ENCODE results near the gene CD83. TPM values are rescaled to one million over a fixed set of nuclear protein-coding genes. Genes with fewer than 3 reads are reported as not detected.

CD83 gene
- total RNA-seq, 2 donors from 2014 or later = 19.9 to 26.6 TPM

GRCh38 chr6:14132244-14132920 is 14.8 kb downstream of the CD83 start:
- peaks cover 0 to 2% of the 10 kb centered on the region in 2 donors for H3K9me3 Mint-ChIP-seq
- H3K4me3 Mint-ChIP-seq = no peak overlapping the region
- DNase-seq (no peak), ATAC-seq (replicated peaks in 1 of 2) (no peak)
- peaks cover 28% of the 10 kb centered on the region for H3K4me1 Mint-ChIP-seq (ENCODE audit: low read depth)
- H3K27me3 Mint-ChIP-seq (ENCODE audit: low read depth) = no peaks in the 10 kb centered on the region
- no peak overlapping the region for H3K27ac Mint-ChIP-seq
- peaks cover 7 to 47% of the 10 kb centered on the region in 2 donors for H3K36me3 Mint-ChIP-seq (ENCODE audit: insufficient read depth in 2 of 2)

GRCh38 chr6:14132921-14133275 is 15.3 kb downstream of the CD83 start:
- no peak overlapping the region for H3K4me3 Mint-ChIP-seq
- H3K27me3 Mint-ChIP-seq (ENCODE audit: low read depth) = no peaks in the 10 kb centered on the region
- peaks cover 23% of the 10 kb centered on the region for H3K4me1 Mint-ChIP-seq (ENCODE audit: low read depth)
- DNase-seq = no peak
- H3K9me3 Mint-ChIP-seq = peaks cover 0 to 2% of the 10 kb centered on the region in 2 donors
- peaks cover 7 to 47% of the 10 kb centered on the region in 2 donors for H3K36me3 Mint-ChIP-seq (ENCODE audit: insufficient read depth in 2 of 2)
- H3K27ac Mint-ChIP-seq = no peak overlapping the region
- ATAC-seq (replicated peaks in 1 of 2) = no peak

GRCh38 chr6:14134211-14134910 is 16.8 kb downstream of the CD83 start:
- ATAC-seq (replicated peaks in 1 of 2) = no peak
- Mint-ChIP-seq H3K27ac (no peak overlapping the region), H3K4me1 (ENCODE audit: low read depth) (peaks cover 8% of the 10 kb centered on the region), H3K27me3 (ENCODE audit: low read depth) (no peaks in the 10 kb centered on the region), H3K36me3 (ENCODE audit: insufficient read depth in 2 of 2) (peaks cover 7 to 44% of the 10 kb centered on the region in 2 donors), H3K9me3 (peaks cover 0 to 2% of the 10 kb centered on the region in 2 donors), H3K4me3 (no peak overlapping the region)
- no peak for DNase-seq

- no peak overlapping the region for H3K27ac Mint-ChIP-seq
- peaks cover 0 to 2% of the 10 kb centered on the region in 2 donors for H3K9me3 Mint-ChIP-seq
- H3K4me1 Mint-ChIP-seq (ENCODE audit: low read depth) = no peaks in the 10 kb centered on the region
- peaks cover 7 to 33% of the 10 kb centered on the region in 2 donors for H3K36me3 Mint-ChIP-seq (ENCODE audit: insufficient read depth in 2 of 2)
- DNase-seq (no peak), ATAC-seq (replicated peaks in 1 of 2) (no peak)
- no peak overlapping the region for H3K4me3 Mint-ChIP-seq
- H3K27me3 Mint-ChIP-seq (ENCODE audit: low read depth) = no peaks in the 10 kb centered on the region
Measured at GRCh38 chr6:14135893-14136539, 18.4 kb downstream of the CD83 start.

- Mint-ChIP-seq H3K4me3 (no peak overlapping the region), H3K27me3 (ENCODE audit: low read depth) (no peaks in the 10 kb centered on the region), H3K36me3 (ENCODE audit: insufficient read depth in 2 of 2) (peaks cover 6 to 19% of the 10 kb centered on the region in 2 donors), H3K4me1 (ENCODE audit: low read depth) (no peaks in the 10 kb centered on the region), H3K27ac (no peak overlapping the region), H3K9me3 (peaks cover 0 to under 1% of the 10 kb centered on the region in 2 donors)
- no peak for ATAC-seq (replicated peaks in 1 of 2)
- DNase-seq = no peak
Measured at GRCh38 chr6:14138701-14139215, 21.2 kb downstream of the CD83 start.

- no peak overlapping the region for H3K4me3 Mint-ChIP-seq
- no peak overlapping the region for H3K27ac Mint-ChIP-seq
- no peak for DNase-seq
- H3K9me3 Mint-ChIP-seq = no peaks in the 10 kb centered on the region
- no peak for ATAC-seq (replicated peaks in 1 of 2)
- peaks cover 8% of the 10 kb centered on the region for H3K4me1 Mint-ChIP-seq (ENCODE audit: low read depth)
- H3K27me3 Mint-ChIP-seq (ENCODE audit: low read depth) = no peaks in the 10 kb centered on the region
- H3K36me3 Mint-ChIP-seq (ENCODE audit: insufficient read depth in 2 of 2) = no peaks in the 10 kb centered on the region
Measured at GRCh38 chr6:14141351-14142062, 23.9 kb downstream of the CD83 start.

- Mint-ChIP-seq H3K4me3 (no peak overlapping the region), H3K4me1 (ENCODE audit: low read depth) (peaks cover 8% of the 10 kb centered on the region), H3K9me3 (no peaks in the 10 kb centered on the region), H3K27ac (no peak overlapping the region), H3K36me3 (ENCODE audit: insufficient read depth in 2 of 2) (no peaks in the 10 kb centered on the region), H3K27me3 (ENCODE audit: low read depth) (no peaks in the 10 kb centered on the region)
- DNase-seq = no peak
- no peak for ATAC-seq (replicated peaks in 1 of 2)
Measured at GRCh38 chr6:14142063-14142450, 24.5 kb downstream of the CD83 start.

GRCh38 chr6:14142511-14143223 is 25.1 kb downstream of the CD83 start:
- DNase-seq (no peak), ATAC-seq (replicated peaks in 1 of 2) (no peak)
- Mint-ChIP-seq H3K4me1 (ENCODE audit: low read depth) (peaks cover 8% of the 10 kb centered on the region), H3K4me3 (no peak overlapping the region), H3K27me3 (ENCODE audit: low read depth) (no peaks in the 10 kb centered on the region), H3K27ac (no peak overlapping the region), H3K36me3 (ENCODE audit: insufficient read depth in 2 of 2) (no peaks in the 10 kb centered on the region), H3K9me3 (no peaks in the 10 kb centered on the region)

- H3K36me3 Mint-ChIP-seq (ENCODE audit: insufficient read depth in 2 of 2) = no peaks in the 10 kb centered on the region
- no peaks in the 10 kb centered on the region for H3K27me3 Mint-ChIP-seq (ENCODE audit: low read depth)
- no peak for ATAC-seq (replicated peaks in 1 of 2)
- H3K4me1 Mint-ChIP-seq (ENCODE audit: low read depth) = peaks cover 8% of the 10 kb centered on the region
- no peak overlapping the region for H3K27ac Mint-ChIP-seq
- no peak overlapping the region for H3K4me3 Mint-ChIP-seq
- DNase-seq = no peak
- no peaks in the 10 kb centered on the region for H3K9me3 Mint-ChIP-seq
Measured at GRCh38 chr6:14143305-14143704, 25.7 kb downstream of the CD83 start.

GRCh38 chr6:14144678-14145113 is 27.1 kb downstream of the CD83 start:
- Mint-ChIP-seq H3K27me3 (ENCODE audit: low read depth) (no peaks in the 10 kb centered on the region), H3K36me3 (ENCODE audit: insufficient read depth in 2 of 2) (no peaks in the 10 kb centered on the region), H3K9me3 (no peaks in the 10 kb centered on the region), H3K27ac (no peak overlapping the region), H3K4me3 (no peak overlapping the region), H3K4me1 (ENCODE audit: low read depth) (peaks cover 8% of the 10 kb centered on the region)
- DNase-seq = peak; percentile 76 to 82
- ATAC-seq (replicated peaks in 1 of 2) = peak; percentile 85 to 87

- no peaks in the 10 kb centered on the region for H3K36me3 Mint-ChIP-seq (ENCODE audit: insufficient read depth in 2 of 2)
- DNase-seq (no peak), ATAC-seq (replicated peaks in 1 of 2) (no peak)
- H3K27ac Mint-ChIP-seq = no peak overlapping the region
- H3K27me3 Mint-ChIP-seq (ENCODE audit: low read depth) = no peaks in the 10 kb centered on the region
- no peaks in the 10 kb centered on the region for H3K9me3 Mint-ChIP-seq
- H3K4me3 Mint-ChIP-seq = no peak overlapping the region
- H3K4me1 Mint-ChIP-seq (ENCODE audit: low read depth) = peaks cover 8% of the 10 kb centered on the region
Measured at GRCh38 chr6:14146506-14147096, 29.0 kb downstream of the CD83 start.

GRCh38 chr6:14147891-14148290 is 30.3 kb downstream of the CD83 start:
- Mint-ChIP-seq H3K4me1 (ENCODE audit: low read depth) (peaks cover 8% of the 10 kb centered on the region), H3K9me3 (no peaks in the 10 kb centered on the region), H3K36me3 (ENCODE audit: insufficient read depth in 2 of 2) (no peaks in the 10 kb centered on the region), H3K27me3 (ENCODE audit: low read depth) (no peaks in the 10 kb centered on the region), H3K4me3 (no peak overlapping the region), H3K27ac (no peak overlapping the region)
- no peak for ATAC-seq (replicated peaks in 1 of 2)
- DNase-seq = no peak

Measured in activated T-cell treated with anti-CD3 and anti-CD28 coated beads, Interleukin-2, amount 50 U/mL, for 72 hours (primary cell).